HL-60 (cell line): ENCODE results near the gene ABHD16A.

Source experiments
- TF ChIP-seq, protein P1 (sequence below): IDR thresholded peaks from one replicate; pipeline ENCODE4 v1.5.1; 2011; ENCODE audit warnings: low read length, control low read depth, inconsistent platforms; ENCODE audit not compliant: insufficient read depth
- TF ChIP-seq, protein P2 (sequence below): IDR thresholded peaks from 2 replicates; pipeline ENCODE4 v1.6.1; 2012; ENCODE audit warnings: low read depth; ENCODE audit not compliant: insufficient replicate concordance

DNA sequence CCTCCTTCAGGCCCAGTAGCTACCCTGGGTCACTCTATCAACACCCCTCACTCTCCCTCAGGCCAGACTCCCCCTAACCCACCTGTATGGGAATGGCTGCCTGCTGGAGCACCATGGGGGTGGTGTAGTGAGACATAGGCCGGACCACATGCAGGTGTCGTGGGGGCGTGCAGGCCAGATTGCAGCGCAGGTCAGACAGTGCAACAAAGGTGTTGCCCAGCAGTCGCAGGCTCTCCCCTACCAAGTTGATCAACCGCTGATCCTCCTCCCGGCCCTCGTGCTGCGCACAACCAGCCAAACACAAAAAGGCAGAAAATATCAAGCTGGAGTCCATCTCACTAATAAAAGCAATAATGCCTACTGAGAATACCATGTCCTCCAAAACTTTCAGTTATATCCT is 57.8 kb downstream of the ABHD16A start:
- TF ChIP-seq, protein P1, sequence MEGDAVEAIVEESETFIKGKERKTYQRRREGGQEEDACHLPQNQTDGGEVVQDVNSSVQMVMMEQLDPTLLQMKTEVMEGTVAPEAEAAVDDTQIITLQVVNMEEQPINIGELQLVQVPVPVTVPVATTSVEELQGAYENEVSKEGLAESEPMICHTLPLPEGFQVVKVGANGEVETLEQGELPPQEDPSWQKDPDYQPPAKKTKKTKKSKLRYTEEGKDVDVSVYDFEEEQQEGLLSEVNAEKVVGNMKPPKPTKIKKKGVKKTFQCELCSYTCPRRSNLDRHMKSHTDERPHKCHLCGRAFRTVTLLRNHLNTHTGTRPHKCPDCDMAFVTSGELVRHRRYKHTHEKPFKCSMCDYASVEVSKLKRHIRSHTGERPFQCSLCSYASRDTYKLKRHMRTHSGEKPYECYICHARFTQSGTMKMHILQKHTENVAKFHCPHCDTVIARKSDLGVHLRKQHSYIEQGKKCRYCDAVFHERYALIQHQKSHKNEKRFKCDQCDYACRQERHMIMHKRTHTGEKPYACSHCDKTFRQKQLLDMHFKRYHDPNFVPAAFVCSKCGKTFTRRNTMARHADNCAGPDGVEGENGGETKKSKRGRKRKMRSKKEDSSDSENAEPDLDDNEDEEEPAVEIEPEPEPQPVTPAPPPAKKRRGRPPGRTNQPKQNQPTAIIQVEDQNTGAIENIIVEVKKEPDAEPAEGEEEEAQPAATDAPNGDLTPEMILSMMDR: no peak
- TF ChIP-seq, protein P2, sequence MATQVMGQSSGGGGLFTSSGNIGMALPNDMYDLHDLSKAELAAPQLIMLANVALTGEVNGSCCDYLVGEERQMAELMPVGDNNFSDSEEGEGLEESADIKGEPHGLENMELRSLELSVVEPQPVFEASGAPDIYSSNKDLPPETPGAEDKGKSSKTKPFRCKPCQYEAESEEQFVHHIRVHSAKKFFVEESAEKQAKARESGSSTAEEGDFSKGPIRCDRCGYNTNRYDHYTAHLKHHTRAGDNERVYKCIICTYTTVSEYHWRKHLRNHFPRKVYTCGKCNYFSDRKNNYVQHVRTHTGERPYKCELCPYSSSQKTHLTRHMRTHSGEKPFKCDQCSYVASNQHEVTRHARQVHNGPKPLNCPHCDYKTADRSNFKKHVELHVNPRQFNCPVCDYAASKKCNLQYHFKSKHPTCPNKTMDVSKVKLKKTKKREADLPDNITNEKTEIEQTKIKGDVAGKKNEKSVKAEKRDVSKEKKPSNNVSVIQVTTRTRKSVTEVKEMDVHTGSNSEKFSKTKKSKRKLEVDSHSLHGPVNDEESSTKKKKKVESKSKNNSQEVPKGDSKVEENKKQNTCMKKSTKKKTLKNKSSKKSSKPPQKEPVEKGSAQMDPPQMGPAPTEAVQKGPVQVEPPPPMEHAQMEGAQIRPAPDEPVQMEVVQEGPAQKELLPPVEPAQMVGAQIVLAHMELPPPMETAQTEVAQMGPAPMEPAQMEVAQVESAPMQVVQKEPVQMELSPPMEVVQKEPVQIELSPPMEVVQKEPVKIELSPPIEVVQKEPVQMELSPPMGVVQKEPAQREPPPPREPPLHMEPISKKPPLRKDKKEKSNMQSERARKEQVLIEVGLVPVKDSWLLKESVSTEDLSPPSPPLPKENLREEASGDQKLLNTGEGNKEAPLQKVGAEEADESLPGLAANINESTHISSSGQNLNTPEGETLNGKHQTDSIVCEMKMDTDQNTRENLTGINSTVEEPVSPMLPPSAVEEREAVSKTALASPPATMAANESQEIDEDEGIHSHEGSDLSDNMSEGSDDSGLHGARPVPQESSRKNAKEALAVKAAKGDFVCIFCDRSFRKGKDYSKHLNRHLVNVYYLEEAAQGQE: no peak
